Thymus (tissue), 11 donors: ENCODE measurements around the gene XIRP2. TPM values are rescaled to one million over a fixed set of nuclear protein-coding genes. Genes with fewer than 3 reads are reported as not detected.

Experiments used
- DNase-seq, 9 donors: peaks; one replicate each; pipeline ENCODE4 v3.0.0-alpha.2; 2013; ENCODE audit warnings: low spot score in 9 of 9, low read depth in 6 of 9, missing footprints in 1 of 9
- H3K27ac ChIP-seq, 2 donors: one replicate each; pipeline ENCODE4 v1.5.1; 2013; ENCODE audit warnings: control low read depth in 1 of 2, low read depth in 1 of 2, low read length in 1 of 2, mild to moderate bottlenecking in 1 of 2, moderate library complexity in 1 of 2
- H3K27me3 ChIP-seq, 2 donors: one replicate each; pipeline ENCODE4 v1.5.1; 2013; ENCODE audit warnings: low read length in 1 of 2; ENCODE audit not compliant: control insufficient read depth in 2 of 2, insufficient read depth in 1 of 2
- H3K36me3 ChIP-seq, 2 donors: one replicate each; pipeline ENCODE4 v1.5.1; 2013; ENCODE audit warnings: low read length in 1 of 2, mild to moderate bottlenecking in 1 of 2, moderate library complexity in 1 of 2; ENCODE audit not compliant: control insufficient read depth in 2 of 2, insufficient read depth in 2 of 2
- H3K4me1 ChIP-seq, 2 donors: one replicate each; pipeline ENCODE4 v1.5.1; 2013; ENCODE audit warnings: low read length in 2 of 2; ENCODE audit not compliant: control insufficient read depth in 2 of 2, insufficient read depth in 2 of 2
- H3K4me3 ChIP-seq, 2 donors: one replicate each; pipeline ENCODE4 v1.5.1; 2013; ENCODE audit warnings: low read length in 2 of 2, control low read depth in 1 of 2, mild to moderate bottlenecking in 1 of 2
- H3K9me3 ChIP-seq, 2 donors: one replicate each; pipeline ENCODE4 v1.5.1; 2013; ENCODE audit warnings: low read length in 1 of 2, mild to moderate bottlenecking in 1 of 2; ENCODE audit not compliant: control insufficient read depth in 2 of 2, insufficient read depth in 1 of 2
- whole genome bisulfite sequencing: extraction: QIAGEN DNeasy Blood & Tissue Kit; methylation state at CpG from one replicate; pipeline ENCODE4 v1.1.7; 2013; 5-methylcytosine and 5-hydroxymethylcytosine counted together
- polyA plus RNA-seq: library from polyadenylated mRNA; stranded (reverse); fragments of 200-250 nt; gene quantifications from one replicate; pipeline ENCODE4 v1.2.3, GENCODE V29; 2013
- total RNA-seq: library from RNA; stranded (reverse); fragments of 120-200 nt; gene quantifications from one replicate; pipeline ENCODE4 v1.2.4, GENCODE V29; 2013
- donor health status: healthy.

The XIRP2 gene
- total and polyA plus RNA-seq, 2 donors: 0.14 to 0.21 TPM

DNA sequence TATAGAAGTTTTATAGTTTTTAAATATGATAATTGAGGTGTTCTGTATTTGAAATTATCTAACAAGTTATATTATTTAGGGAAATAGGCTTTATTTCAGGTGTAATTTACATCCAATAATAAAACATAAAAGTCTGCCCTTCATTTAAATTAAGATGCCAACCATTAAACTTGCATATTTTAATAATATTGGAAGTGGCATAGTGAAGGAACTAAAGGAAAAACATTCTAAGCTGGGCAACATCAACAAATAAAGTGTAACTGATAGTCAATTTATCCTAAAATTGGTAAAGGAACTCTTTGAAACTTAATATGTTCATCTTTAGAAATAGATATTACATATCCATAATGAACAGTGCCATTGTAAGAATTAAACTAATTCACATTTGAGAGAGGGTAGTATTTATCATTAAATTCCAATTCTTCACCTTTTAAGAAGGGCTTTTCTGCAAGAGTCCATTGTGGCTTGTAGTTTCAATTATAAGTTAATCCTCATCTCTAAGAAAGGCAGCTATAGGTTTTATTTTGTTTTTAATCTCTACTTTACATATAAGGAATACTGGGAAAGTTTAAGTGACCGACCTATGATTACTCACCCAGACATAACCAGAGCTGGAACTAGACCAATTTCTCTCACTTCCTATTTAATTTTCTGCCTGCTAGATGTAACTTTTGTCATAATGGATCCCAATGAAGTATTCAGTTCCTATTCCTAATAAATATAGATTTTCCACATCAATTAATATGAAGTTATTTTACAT lies 401.6 kb downstream of the XIRP2 start:
- no peak for DNase-seq
- no peak overlapping the region for H3K27ac ChIP-seq
- H3K9me3 ChIP-seq: peaks cover 0 to 10% of the 10 kb centered on the region in 2 donors
- WGBS: 96% methylated on average over 1 of the region's 1 CpG
- no peak overlapping the region for H3K4me3 ChIP-seq
- peaks cover 15 to 33% of the 10 kb centered on the region in 2 donors for H3K27me3 ChIP-seq
- no peaks in the 10 kb centered on the region for H3K36me3 ChIP-seq
- peaks cover 6 to 14% of the 10 kb centered on the region in 2 donors for H3K4me1 ChIP-seq

- under 1% methylated on average over 79 of the region's 79 CpGs for WGBS
- peak within 1 kb of the TSS; percentile 61 to 69 for H3K4me3 ChIP-seq
- H3K4me1 ChIP-seq: peaks cover 6 to 14% of the 10 kb centered on the region in 2 donors
- peak; percentile 56 to 93 (median 80) for DNase-seq
- H3K27me3 ChIP-seq: peaks cover 20 to 45% of the 10 kb centered on the region in 2 donors
- peak within 1 kb of the TSS in 1 of 2 donors; percentile 23 for H3K27ac ChIP-seq
- peaks cover 0 to 10% of the 10 kb centered on the region in 2 donors for H3K9me3 ChIP-seq
- no peaks in the 10 kb centered on the region for H3K36me3 ChIP-seq
These were observed 404.3 kb downstream of the XIRP2 start, which contains the start of gene B3GALT1 for GRCh38 chr2:167292430-167293171. Gene B3GALT1, plus strand, starts transcription at chr2:167293001.

- 1% methylated on average over 68 of the region's 68 CpGs for WGBS
- Histone ChIP-seq H3K4me1 (peaks cover 6 to 14% of the 10 kb centered on the region in 2 donors), H3K36me3 (no peaks in the 10 kb centered on the region), H3K9me3 (peaks cover 0 to 10% of the 10 kb centered on the region in 2 donors), H3K4me3 (peak overlapping the region; percentile 38 to 69), H3K27me3 (peaks cover 20 to 45% of the 10 kb centered on the region in 2 donors), H3K27ac (no peak overlapping the region)
- DNase-seq: peak in 5 of 9 donors; percentile 8 to 47 (median 13)
These were observed 405.0 kb downstream of the XIRP2 start for GRCh38 chr2:167293172-167293781.

DNA sequence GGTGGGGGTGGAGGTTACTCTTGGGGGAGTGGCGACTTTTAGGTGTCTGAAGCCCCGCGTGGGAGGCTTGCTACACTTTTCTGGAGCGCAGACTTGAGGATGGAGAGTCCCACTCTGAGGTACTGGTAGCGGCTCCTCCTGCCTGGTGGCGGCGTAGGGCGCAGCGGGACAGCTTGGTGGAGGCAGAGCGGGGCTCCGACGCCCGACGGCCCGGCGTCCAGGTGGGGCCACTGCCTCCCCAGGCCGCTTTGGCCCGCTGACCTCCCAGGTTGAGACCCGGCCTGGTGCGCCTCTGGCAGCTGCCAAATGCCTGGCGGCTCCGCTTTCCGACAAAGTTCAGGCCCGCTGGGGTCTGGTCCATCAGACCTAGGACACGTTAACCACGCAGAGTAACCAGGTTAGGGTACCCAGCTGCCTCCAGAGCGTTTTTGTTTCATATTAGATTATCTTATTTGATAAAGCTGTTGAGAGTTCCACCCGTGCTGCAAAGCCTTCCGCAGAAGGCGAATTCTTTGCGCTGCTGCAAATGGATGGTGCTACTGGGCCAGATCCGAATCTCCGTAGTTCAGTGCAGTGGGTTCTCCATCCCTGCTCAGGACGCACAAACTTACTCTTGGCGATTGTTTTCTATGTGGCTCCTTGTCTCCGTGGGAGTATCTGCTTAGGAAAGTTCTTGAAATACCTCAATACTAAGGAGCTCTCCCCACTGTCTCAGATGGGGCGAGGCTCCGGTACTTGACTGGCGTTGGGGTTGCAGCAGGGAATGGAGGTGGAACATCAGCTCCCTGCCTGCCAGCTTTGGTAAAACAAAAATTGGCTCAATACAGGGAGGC lies 405.9 kb downstream of the XIRP2 start:
- no peak overlapping the region for H3K27ac ChIP-seq
- no peaks in the 10 kb centered on the region for H3K36me3 ChIP-seq
- peaks cover 20 to 45% of the 10 kb centered on the region in 2 donors for H3K27me3 ChIP-seq
- H3K9me3 ChIP-seq: peaks cover 0 to 10% of the 10 kb centered on the region in 2 donors
- DNase-seq: peak in 3 of 9 donors; percentile 1 to 39 (median 11)
- peak overlapping the region; percentile 6 to 69 for H3K4me3 ChIP-seq
- 4% methylated on average over 39 of the region's 39 CpGs for WGBS
- H3K4me1 ChIP-seq: peaks cover 6 to 14% of the 10 kb centered on the region in 2 donors

GRCh38 chr2:167294776-167295140 lies 406.5 kb downstream of the XIRP2 start:
- Histone ChIP-seq H3K36me3 (no peaks in the 10 kb centered on the region), H3K27ac (no peak overlapping the region), H3K9me3 (peaks cover 0 to 10% of the 10 kb centered on the region in 2 donors), H3K27me3 (peaks cover 20 to 45% of the 10 kb centered on the region in 2 donors), H3K4me1 (peaks cover 6 to 14% of the 10 kb centered on the region in 2 donors), H3K4me3 (peak overlapping the region; percentile 1 to 6)
- WGBS: 19% methylated on average over 5 of the region's 5 CpGs
- DNase-seq: peak in 1 of 9 donors; percentile 2

GRCh38 chr2:167297292-167297691 lies 409.0 kb downstream of the XIRP2 start:
- no peak for DNase-seq
- H3K4me1 ChIP-seq: peaks cover 6 to 14% of the 10 kb centered on the region in 2 donors
- H3K36me3 ChIP-seq: no peaks in the 10 kb centered on the region
- whole genome bisulfite sequencing: 95% methylated on average over 1 of the region's 1 CpG
- H3K4me3 ChIP-seq: no peak overlapping the region
- peaks cover 0 to 10% of the 10 kb centered on the region in 2 donors for H3K9me3 ChIP-seq
- H3K27me3 ChIP-seq: peaks cover 20 to 34% of the 10 kb centered on the region in 2 donors
- H3K27ac ChIP-seq: no peak overlapping the region

DNA sequence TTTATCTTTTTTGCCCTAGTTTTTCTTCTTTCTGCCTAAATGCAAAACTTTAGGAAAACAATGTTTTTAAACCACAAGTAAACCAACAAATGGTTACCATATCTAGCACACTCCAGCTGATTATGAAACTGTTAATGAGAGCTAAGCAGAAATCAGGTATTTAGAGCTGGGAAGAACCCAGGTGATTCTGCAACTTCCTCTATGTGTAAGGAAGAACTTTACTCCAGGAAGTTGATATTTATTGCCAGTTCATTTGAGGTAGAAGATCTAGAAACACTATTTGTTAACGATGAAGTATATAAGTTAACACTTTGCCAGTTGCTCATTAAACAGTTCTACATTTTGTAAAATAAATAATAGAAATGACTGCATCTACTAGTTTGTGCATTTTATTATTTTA lies 409.7 kb downstream of the XIRP2 start:
- WGBS: 85% methylated on average over 1 of the region's 1 CpG
- Histone ChIP-seq H3K4me1 (peaks cover 6 to 14% of the 10 kb centered on the region in 2 donors), H3K9me3 (peaks cover 0 to 10% of the 10 kb centered on the region in 2 donors), H3K36me3 (no peaks in the 10 kb centered on the region), H3K27ac (no peak overlapping the region), H3K27me3 (peaks cover 20 to 30% of the 10 kb centered on the region in 2 donors), H3K4me3 (no peak overlapping the region)
- no peak for DNase-seq
